Endothelial cell (in vitro differentiated cells): ENCODE results near the gene CTU1. TPM values are rescaled to one million over a fixed set of nuclear protein-coding genes. Genes with fewer than 3 reads are reported as not detected.
A peak's percentile ranks its signal among the peaks of the same experiment; 100 is the strongest.

Experiments
- DNase-seq: peaks from one replicate; pipeline ENCODE4 v3.0.0; 2021; ENCODE audit warnings: low spot score
- H3K27ac Mint-ChIP-seq: one replicate; pipeline ENCODE4 v1.8.0; 2021; ENCODE audit warnings: mixed read lengths, inconsistent platforms; ENCODE audit not compliant: unreplicated experiment
- H3K27me3 Mint-ChIP-seq: one replicate; pipeline ENCODE4 v1.8.0; 2021; ENCODE audit warnings: mild to moderate bottlenecking, moderate library complexity, mixed read lengths, inconsistent platforms; ENCODE audit not compliant: unreplicated experiment
- H3K36me3 Mint-ChIP-seq: one replicate; pipeline ENCODE4 v1.8.0; 2021; ENCODE audit warnings: mild to moderate bottlenecking, low read depth, mixed read lengths, inconsistent platforms; ENCODE audit not compliant: unreplicated experiment
- H3K4me1 Mint-ChIP-seq: one replicate; pipeline ENCODE4 v1.8.0; 2021; ENCODE audit warnings: mild to moderate bottlenecking, mixed read lengths, inconsistent platforms; ENCODE audit not compliant: unreplicated experiment
- H3K4me3 Mint-ChIP-seq: one replicate; pipeline ENCODE4 v1.8.0; 2021; ENCODE audit warnings: mild to moderate bottlenecking, mixed read lengths, inconsistent platforms; ENCODE audit not compliant: unreplicated experiment
- H3K9me3 Mint-ChIP-seq: one replicate; pipeline ENCODE4 v1.8.0; 2021; ENCODE audit warnings: mixed read lengths, inconsistent platforms; ENCODE audit not compliant: unreplicated experiment
- CTCF ChIP-seq: fragments of 200-600 bp; sonication (generic); IDR thresholded peaks from one replicate; pipeline ENCODE4 v1.5.0; 2021; ENCODE audit warnings: antibody characterized with exemption; ENCODE audit not compliant: unreplicated experiment
- total RNA-seq: library from RNA; stranded (reverse); fragmentation: NEBNext Ultra II Directional; extraction: Animal tissue kit (Norgen Biotek cat#: 25700); gene quantifications from one replicate; pipeline ENCODE4 v1.2.1, GENCODE V29; 2021; ENCODE audit not compliant: unreplicated experiment

The CTU1 gene
- total RNA-seq, 1 donor from 2014 or later, result 5.4 TPM

GRCh38 chr19:51116736-51117286 lies 8.6 kb upstream of the CTU1 start:
- Mint-ChIP-seq H3K9me3 (no peaks in the 10 kb centered on the region), H3K27me3 (peaks cover 12% of the 10 kb centered on the region), H3K36me3 (no peaks in the 10 kb centered on the region), H3K4me1 (peaks cover 8% of the 10 kb centered on the region), H3K4me3 (no peak overlapping the region), H3K27ac (no peak overlapping the region)
- DNase-seq, result no peak
- no peak for TF ChIP-seq CTCF

- Mint-ChIP-seq H3K9me3 (no peaks in the 10 kb centered on the region), H3K36me3 (no peaks in the 10 kb centered on the region), H3K4me1 (no peaks in the 10 kb centered on the region), H3K27ac (no peak overlapping the region), H3K4me3 (no peak overlapping the region), H3K27me3 (peaks cover 5% of the 10 kb centered on the region)
- DNase-seq, result no peak
- no peak for TF ChIP-seq CTCF
Measured at GRCh38 chr19:51114087-51114729, 6.0 kb upstream of the CTU1 start.

- Mint-ChIP-seq H3K4me3 (no peak overlapping the region), H3K4me1 (peaks cover 9% of the 10 kb centered on the region), H3K27ac (no peak overlapping the region), H3K27me3 (peaks cover 12% of the 10 kb centered on the region), H3K36me3 (peaks cover 4% of the 10 kb centered on the region), H3K9me3 (no peaks in the 10 kb centered on the region)
- peak; percentile 52 for TF ChIP-seq CTCF
- peak; percentile 29 for DNase-seq
Measured at GRCh38 chr19:51111606-51112005, 3.4 kb upstream of the CTU1 start.

- no peak for TF ChIP-seq CTCF
- peaks cover 16% of the 10 kb centered on the region for H3K27me3 Mint-ChIP-seq
- no peak overlapping the region for H3K4me3 Mint-ChIP-seq
- H3K27ac Mint-ChIP-seq, result no peak overlapping the region
- H3K4me1 Mint-ChIP-seq, result peaks cover 9% of the 10 kb centered on the region
- H3K9me3 Mint-ChIP-seq, result no peaks in the 10 kb centered on the region
- peaks cover 10% of the 10 kb centered on the region for H3K36me3 Mint-ChIP-seq
- DNase-seq, result no peak
Measured at GRCh38 chr19:51110666-51110971, 2.4 kb upstream of the CTU1 start.

GRCh38 chr19:51108805-51109146 lies 567 bp upstream of the CTU1 start:
- H3K36me3 Mint-ChIP-seq, result peaks cover 22% of the 10 kb centered on the region
- H3K4me3 Mint-ChIP-seq, result peak overlapping the region; percentile 98
- H3K27me3 Mint-ChIP-seq, result peaks cover 15% of the 10 kb centered on the region

More at GRCh38 chr19:51108805-51109146, 567 bp upstream of the CTU1 start:
- Mint-ChIP-seq H3K4me1 (peaks cover 9% of the 10 kb centered on the region), H3K9me3 (no peaks in the 10 kb centered on the region), H3K27ac (peak overlapping the region; percentile 96)
- TF ChIP-seq CTCF, result no peak
- no peak for DNase-seq
